H1 (cell line): Measurements from ENCODE around the gene SPTBN5. TPM values are rescaled to one million over a fixed set of nuclear protein-coding genes. Genes with fewer than 3 reads are reported as not detected.

Experiments
- CTCF ChIA-PET: fragments of 300-600 bp; sonication (Branson Sonifier 250); formaldehyde crosslinking; loops from one replicate; lab custom pipeline; 2021; ENCODE audit not compliant: partially characterized antibody; lab: Charles Lee
- POLR2A ChIA-PET: fragments of 300-600 bp; sonication (Branson Sonifier 250); formaldehyde crosslinking; loops from one replicate; lab custom pipeline; 2021; ENCODE audit warnings: inconsistent platforms; ENCODE audit not compliant: partially characterized antibody; lab: Charles Lee
- DNase-seq, 2 experiments: peaks; one replicate each; pipeline versions ENCODE4 v3.0.0 to v3.0.0-alpha.2; 2010 to 2022; ENCODE audit warnings: low spot score in 2 of 2, low read depth in 1 of 2, mixed read lengths in 1 of 2
- FAIRE-seq: peaks from 2 replicates; lab custom pipeline; 2011; peaks lifted over from hg19 to GRCh38; lab: Jason Lieb, UNC
- H2AFZ ChIP-seq: 2 replicates; pipeline ENCODE4 v1.8.1; 2012; ENCODE audit warnings: low read length, inconsistent platforms
- H2AK5ac ChIP-seq: 2 replicates; pipeline ENCODE4 v1.6.1; 2013; ENCODE audit warnings: low read depth, low read length
- H2BK120ac ChIP-seq: replicated peaks from 2 replicates; pipeline ENCODE3; 2013; ENCODE audit warnings: low read depth, low read length, inconsistent platforms
- H2BK12ac ChIP-seq: 2 replicates; pipeline ENCODE4 v1.6.1; 2013; ENCODE audit warnings: low read depth, low read length
- H2BK15ac ChIP-seq: 2 replicates; pipeline ENCODE4 v1.6.1; 2013; ENCODE audit warnings: low read length
- H2BK20ac ChIP-seq: 2 replicates; pipeline ENCODE4 v1.6.1; 2013; ENCODE audit warnings: low read length
- H2BK5ac ChIP-seq: 2 replicates; pipeline ENCODE4 v1.6.1; 2013; ENCODE audit warnings: low read depth, low read length
- H3K14ac ChIP-seq: 2 replicates; pipeline ENCODE4 v1.6.1; 2013; ENCODE audit warnings: inconsistent platforms; ENCODE audit not compliant: insufficient read length
- H3K18ac ChIP-seq: 2 replicates; pipeline ENCODE4 v1.6.1; 2013; ENCODE audit warnings: low read length; ENCODE audit errors: extremely low read depth
- H3K23ac ChIP-seq: 2 replicates; pipeline ENCODE4 v1.6.1; 2013; ENCODE audit warnings: inconsistent platforms; ENCODE audit not compliant: insufficient read length
- H3K23me2 ChIP-seq: 2 replicates; pipeline ENCODE4 v1.6.1; 2013; ENCODE audit warnings: low read depth, low read length
- H3K27ac ChIP-seq: 2 replicates; pipeline ENCODE4 v1.6.1; 2011; ENCODE audit warnings: low read depth, low read length, inconsistent platforms
- H3K27me3 ChIP-seq, 4 experiments: replicated peaks in 1 of 4; 1 replicate in 1 of 4; 2 replicates in 3 of 4; pipeline versions ENCODE4 v1.6.1 to v1.8.1; 2011 to 2013; ENCODE audit warnings: low read length in 3 of 4, mild to moderate bottlenecking in 3 of 4, inconsistent platforms in 2 of 4, mixed read lengths in 2 of 4, moderate library complexity in 1 of 4; ENCODE audit not compliant: control insufficient read depth in 3 of 4, insufficient read depth in 3 of 4; ENCODE audit errors: extremely low read depth in 1 of 4
- H3K36me3 ChIP-seq, 4 experiments: 2 replicates each; pipeline versions ENCODE4 v1.6.1 to v1.8.1; 2011 to 2013; ENCODE audit warnings: mild to moderate bottlenecking in 4 of 4, low read length in 3 of 4, moderate library complexity in 2 of 4, control low read depth in 1 of 4, inconsistent platforms in 1 of 4; ENCODE audit not compliant: insufficient read depth in 4 of 4, control insufficient read depth in 2 of 4
- H3K4ac ChIP-seq: replicated peaks from 2 replicates; pipeline ENCODE3; 2013; ENCODE audit warnings: low read length, low read depth, mixed read lengths, inconsistent platforms; ENCODE audit not compliant: insufficient read length
- H3K4me1 ChIP-seq, 4 experiments: replicated peaks in 1 of 4; 1 replicate in 1 of 4; 2 replicates in 3 of 4; pipeline versions ENCODE4 v1.6.1 to v1.8.1; 2011 to 2013; ENCODE audit warnings: low read length in 3 of 4, inconsistent platforms in 2 of 4, mixed read lengths in 1 of 4; ENCODE audit not compliant: insufficient read depth in 4 of 4, control insufficient read depth in 3 of 4
- H3K4me2 ChIP-seq, 2 experiments: 2 replicates each; pipeline versions ENCODE4 v1.6.1 to v1.8.1; 2011 to 2013; ENCODE audit warnings: low read depth in 2 of 2, low read length in 2 of 2, control low read depth in 1 of 2, inconsistent platforms in 1 of 2, mild to moderate bottlenecking in 1 of 2; ENCODE audit not compliant: insufficient read depth in 1 of 2
- H3K4me3 ChIP-seq, 4 experiments: fragments of 200-600, 300-600 bp in 1 of 4; sonication (generic), shearing (Covaris generic), sonication (Bioruptor Twin) in 1 of 4; 2 replicates each; pipeline versions ENCODE4 v1.5.1 to v1.8.1; 2011 to 2016; ENCODE audit warnings: low read length in 4 of 4, low read depth in 3 of 4, control low read depth in 2 of 4, inconsistent platforms in 2 of 4, mild to moderate bottlenecking in 2 of 4, mixed read lengths in 1 of 4, moderate library complexity in 1 of 4; ENCODE audit not compliant: insufficient read depth in 2 of 4; ENCODE audit errors: extremely low read depth in 1 of 4
- H3K56ac ChIP-seq: replicated peaks from 2 replicates; pipeline ENCODE3; 2013; ENCODE audit warnings: low read depth, mild to moderate bottlenecking, mixed read lengths, low read length, inconsistent platforms; ENCODE audit not compliant: insufficient read length
- H3K79me1 ChIP-seq: 2 replicates; pipeline ENCODE4 v1.6.1; 2013; ENCODE audit warnings: low read depth, low read length, control low read depth
- H3K79me2 ChIP-seq, 2 experiments: 2 replicates each; pipeline versions ENCODE4 v1.6.1 to v1.8.1; 2012 to 2013; ENCODE audit warnings: low read length in 2 of 2, mild to moderate bottlenecking in 2 of 2, inconsistent platforms in 1 of 2; ENCODE audit not compliant: insufficient read depth in 2 of 2, control insufficient read depth in 1 of 2
- H3K9ac ChIP-seq, 4 experiments: replicated peaks in 1 of 4; 1 replicate in 1 of 4; 2 replicates in 3 of 4; pipeline versions ENCODE4 v1.6.1 to v1.8.1; 2011 to 2013; ENCODE audit warnings: low read depth in 3 of 4, low read length in 3 of 4, control low read depth in 2 of 4, mild to moderate bottlenecking in 2 of 4, moderate library complexity in 2 of 4, inconsistent platforms in 1 of 4; ENCODE audit errors: extremely low read depth in 1 of 4
- H3K9me3 ChIP-seq, 2 experiments: 2 replicates each; pipeline versions ENCODE4 v1.6.1 to v1.8.1; 2012 to 2013; ENCODE audit warnings: mild to moderate bottlenecking in 2 of 2, moderate library complexity in 2 of 2, control low read depth in 1 of 2, inconsistent platforms in 1 of 2, low read depth in 1 of 2, low read length in 1 of 2, mixed read lengths in 1 of 2; ENCODE audit not compliant: insufficient read depth in 2 of 2
- H4K20me1 ChIP-seq, 2 experiments: replicated peaks in 1 of 2; 2 replicates each; pipeline versions ENCODE3 to v1.8.1; 2011 to 2013; ENCODE audit warnings: inconsistent platforms in 2 of 2, low read length in 2 of 2, mild to moderate bottlenecking in 1 of 2; ENCODE audit not compliant: insufficient read depth in 2 of 2, control insufficient read depth in 1 of 2
- H4K5ac ChIP-seq: 2 replicates; pipeline ENCODE4 v1.6.1; 2013; ENCODE audit warnings: low read length, low read depth, mixed read lengths, inconsistent platforms; ENCODE audit not compliant: insufficient read length
- H4K8ac ChIP-seq: 2 replicates; pipeline ENCODE4 v1.8.0; 2013; ENCODE audit warnings: mild to moderate bottlenecking, moderate library complexity, low read length, inconsistent platforms; ENCODE audit not compliant: insufficient read depth; ENCODE audit errors: extremely low read depth
- H4K91ac ChIP-seq: replicated peaks from 2 replicates; pipeline ENCODE3; 2013; ENCODE audit warnings: low read length, mixed read lengths, inconsistent platforms; ENCODE audit not compliant: insufficient read length
- CHD1 ChIP-seq: IDR thresholded peaks from 2 replicates; pipeline ENCODE4 v1.6.1; 2012; ENCODE audit warnings: low read depth, low read length, improper control_type of control experiment
- CTBP2 ChIP-seq: IDR thresholded peaks from 2 replicates; pipeline ENCODE4 v1.7.0; 2011; ENCODE audit warnings: borderline replicate concordance, mild to moderate bottlenecking, moderate library complexity, mixed read lengths, low read length; ENCODE audit not compliant: insufficient read depth, insufficient read length
- EZH2 ChIP-seq: fragments of 200-600 bp; sonication (generic); IDR thresholded peaks from 2 replicates; pipeline ENCODE4 v1.7.1; 2012; ENCODE audit warnings: low read depth, mild to moderate bottlenecking, moderate library complexity, low read length, inconsistent platforms; ENCODE audit not compliant: severe bottlenecking
- HDAC2 ChIP-seq, 2 experiments: fragments of 300-600 bp in 1 of 2; sonication (generic) in 1 of 2; IDR thresholded peaks; 2 replicates each; pipeline ENCODE4 v1.6.1; 2011 to 2012; ENCODE audit warnings: low read depth in 2 of 2, low read length in 2 of 2, mild to moderate bottlenecking in 2 of 2, moderate library complexity in 2 of 2, borderline replicate concordance in 1 of 2, inconsistent platforms in 1 of 2
- MAFK ChIP-seq: IDR thresholded peaks from 2 replicates; pipeline ENCODE4 v1.6.1; 2012; ENCODE audit warnings: low read depth, mild to moderate bottlenecking, improper control_type of control experiment, low read length
- PHF8 ChIP-seq: fragments of 200-600 bp; sonication (generic); conservative IDR thresholded peaks from 2 replicates; pipeline ENCODE4 v1.7.1; 2012; ENCODE audit warnings: low read depth, mild to moderate bottlenecking, inconsistent platforms, low read length, moderate library complexity
- POLR2A ChIP-seq, 2 experiments: IDR thresholded peaks; 1 replicate in 1 of 2; 2 replicates in 1 of 2; pipeline ENCODE4 v1.6.1; 2011; ENCODE audit warnings: low read depth in 2 of 2, low read length in 2 of 2, mild to moderate bottlenecking in 2 of 2; ENCODE audit errors: control extremely low read depth in 1 of 2
- SIX5 ChIP-seq: IDR thresholded peaks from 2 replicates; pipeline ENCODE4 v1.6.1; 2011; ENCODE audit warnings: mild to moderate bottlenecking, low read depth, low read length
- USF2 ChIP-seq: IDR thresholded peaks from 2 replicates; pipeline ENCODE4 v1.6.1; 2011; ENCODE audit warnings: low read length, improper control_type of control experiment
- WGBS, 2 experiments: shearing (Covaris generic) in 1 of 2; methylation state at CpG; one replicate each; pipeline versions ENCODE4 v1.1.6 to v1.1.7; 2013 to 2015; ENCODE audit warnings: low lambda C conversion rate in 2 of 2, mixed read lengths in 2 of 2, inconsistent platforms in 1 of 2, low coverage in 1 of 2, missing lambda C conversion rate in 1 of 2; ENCODE audit not compliant: insufficient replicate concordance in 2 of 2, insufficient coverage in 1 of 2, insufficient read length in 1 of 2; ENCODE audit errors: extremely low coverage in 1 of 2, missing lambda C conversion rate in 1 of 2; 5-methylcytosine and 5-hydroxymethylcytosine counted together
- polyA plus RNA-seq, 7 experiments: library from polyadenylated mRNA; depleted of rRNA in 3 of 7; stranded (reverse) in 5 of 7; unstranded in 2 of 7; fragments of >200 nt in 5 of 7; fragments of 200-250 nt in 2 of 7; gene quantifications; 1 replicate in 5 of 7; 2 replicates in 1 of 7; 4 replicates in 1 of 7; pipeline versions ENCODE4 v1.2.1 to v1.2.3, GENCODE V29; 2011 to 2013; ENCODE audit warnings: missing spikeins in 2 of 7, mixed read lengths in 2 of 7
- total RNA-seq: library from RNA; stranded (reverse); fragmentation: NEBNext Ultra II Directional; extraction: Animal tissue kit (Norgen Biotek cat#: 25700); gene quantifications from 2 replicates; pipeline ENCODE4 v1.2.1, GENCODE V29; 2021

Gene SPTBN5
- total and polyA plus RNA-seq, 2 of the 8 experiments (the other 6 are each of a cell fraction or from before 2014, with no cell fraction given) = 0.32 to 0.84 TPM

GRCh38 chr15:41852736-41853590, 40.9 kb downstream of the SPTBN5 start:
- H3K4me2 ChIP-seq = no peak overlapping the region
- H3K79me2 ChIP-seq = no peaks in the 10 kb centered on the region
- H3K18ac ChIP-seq = no peak overlapping the region
- H3K23ac ChIP-seq = no peak overlapping the region
- no peaks in the 10 kb centered on the region for H3K79me1 ChIP-seq
- 0 out of 2 replicates have a peak, but pooled peaks cover 2% of the 10 kb centered on the region for H3K23me2 ChIP-seq
- H4K91ac ChIP-seq = no peak overlapping the region
- H2AK5ac ChIP-seq = peak overlapping the region; percentile 65; the same call in 1 of the 2 replicates
- H4K20me1 ChIP-seq = no peaks in the 10 kb centered on the region
- WGBS, 2 experiments = 89% methylated on average over 15 of the region's 17 CpGs; no CpG with 5 or more reads in 1 of the 2 experiments
- H3K4me1 ChIP-seq = peaks cover 0 to 11% (median 2%) of the 10 kb centered on the region in 4 experiments; a peak in 3 of 7 replicates
- DNase-seq = no peak
- FAIRE-seq = no peak
- H3K36me3 ChIP-seq = peaks cover 0 to 4% (median 1%) of the 10 kb centered on the region in 4 experiments; a peak in 2 of 8 replicates
- no peak overlapping the region for H2BK120ac ChIP-seq
- no peaks in the 10 kb centered on the region; a peak in 1 of 7 replicates for H3K27me3 ChIP-seq
- no peak overlapping the region for H2BK12ac ChIP-seq
- no peak overlapping the region for H2BK20ac ChIP-seq
- H3K9me3 ChIP-seq = no peaks in the 10 kb centered on the region
- no peak overlapping the region for H3K14ac ChIP-seq
- H2AFZ ChIP-seq = no peak overlapping the region
- no peak overlapping the region for H3K27ac ChIP-seq
- peak overlapping the region; percentile 44; the same call in 1 of the 2 replicates for H2BK5ac ChIP-seq
- H3K4ac ChIP-seq = no peak overlapping the region
- POLR2A ChIA-PET = interaction anchor here (0.6 to 7.2 kb wide), 7 partner anchors 9 to 192 kb away, joined by 3 to 45 read pairs (median 4); partner anchors contain the start of genes MGA and PLA2G4B
- no peak overlapping the region for H4K5ac ChIP-seq
- H3K9ac ChIP-seq = no peak overlapping the region
- H2BK15ac ChIP-seq = no peak overlapping the region
- H4K8ac ChIP-seq = no peak overlapping the region
- H3K56ac ChIP-seq = no peak overlapping the region
- CTCF ChIA-PET = interaction anchor here (0.7 to 3.5 kb wide), 12 partner anchors 8 to 262 kb away, joined by 3 to 17 read pairs (median 5); partner anchors contain the start of genes MAPKBP1 and SPTBN5
- H3K4me3 ChIP-seq = no peak overlapping the region; a peak in 1 of 8 replicates
- TF ChIP-seq CTBP2 (no peak), POLR2A (IDR thresholded peaks at IDR 0.05; ENCODE audit: control extremely low read depth in 1 of 2, low read depth in 2 of 2, low read length in 2 of 2) (no peak), HDAC2 (IDR thresholded peaks at IDR 0.05; ENCODE audit: borderline replicate concordance in 1 of 2, low read depth in 2 of 2, low read length in 2 of 2) (no peak), USF2 (no peak), SIX5 (no peak), PHF8 (no peak), MAFK (no peak), CHD1 (no peak), EZH2 (no peak)
